HCT116 (cell line): Measurements from ENCODE around the gene MBP. TPM values are rescaled to one million over a fixed set of nuclear protein-coding genes. Genes with fewer than 3 reads are reported as not detected.

Experiments
- ATAC-seq: fragments of 200-7000 bp; cut with Tn5 transposase; 2 replicates; pipeline ENCODE4 v1.9.1; 2020; ENCODE audit warnings: mild to moderate bottlenecking, moderate library complexity
- BruUV-seq: library from RNA; stranded (reverse); fragments of 400-500 nt; replicated peaks from 2 replicates; lab custom pipeline; 2021; lab: Mats Ljungman, UMichigan
- CTCF ChIA-PET: fragments of 300-600 bp; sonication (Branson Sonifier 250); formaldehyde crosslinking; loops from one replicate; lab custom pipeline; 2021; ENCODE audit warnings: antibody characterized with exemption; lab: Charles Lee
- POLR2A ChIA-PET: fragments of 300-600, 350-600 bp; sonication (Branson Sonifier 250); formaldehyde crosslinking; loops from one replicate; lab custom pipeline; 2021; ENCODE audit warnings: antibody characterized with exemption; lab: Charles Lee
- RAD21 ChIA-PET, 2 experiments: fragments of 300-600 bp; sonication (Branson Sonifier 250); formaldehyde crosslinking; loops; one replicate each; lab custom pipeline; 2023; ENCODE audit warnings: low total read pairs in 2 of 2; ENCODE audit not compliant: uncharacterized antibody in 2 of 2, unreplicated experiment in 2 of 2, low non-redundant PET in 1 of 2; lab: Charles Lee
- DNase-seq: peaks from one replicate; pipeline ENCODE4 v3.0.0-alpha.2; 2010; ENCODE audit warnings: low read depth, low spot score
- H2AFZ ChIP-seq: fragments of 200-600 bp; shearing (Covaris generic), sonication (generic); 2 replicates; pipeline ENCODE4 v1.6.1; 2017; ENCODE audit warnings: low read depth, mixed run types, mixed read lengths, antibody characterized with exemption, low read length; ENCODE audit not compliant: poor library complexity, severe bottlenecking
- H3K27ac ChIP-seq: 2 replicates; pipeline ENCODE4 v1.5.1; 2012; ENCODE audit warnings: low read depth, low read length
- H3K27me3 ChIP-seq: fragments of 200-600 bp; sonication (generic); 2 replicates; pipeline ENCODE4 v1.6.1; 2016; ENCODE audit warnings: mixed run types, low read length, mixed read lengths; ENCODE audit not compliant: insufficient read depth
- H3K36me3 ChIP-seq, 2 experiments: fragments of 200-500 bp in 1 of 2; fragments of 200-600 bp in 1 of 2; sonication (Bioruptor generic) in 1 of 2; sonication (generic) in 1 of 2; 2 replicates each; pipeline versions ENCODE4 v1.5.1 to v1.6.1; 2014 to 2016; ENCODE audit warnings: low read length in 2 of 2, inconsistent platforms in 1 of 2, mixed read lengths in 1 of 2, mixed run types in 1 of 2; ENCODE audit not compliant: insufficient read depth in 2 of 2, control insufficient read depth in 1 of 2
- H3K4me1 ChIP-seq, 2 experiments: fragments of 200-600 bp in 1 of 2; sonication (generic) in 1 of 2; 2 replicates each; pipeline versions ENCODE4 v1.5.1 to v1.6.1; 2012 to 2017; ENCODE audit warnings: low read length in 2 of 2, inconsistent platforms in 1 of 2, mild to moderate bottlenecking in 1 of 2, mixed read lengths in 1 of 2, mixed run types in 1 of 2, moderate library complexity in 1 of 2; ENCODE audit not compliant: insufficient read depth in 2 of 2, control insufficient read depth in 1 of 2
- H3K4me2 ChIP-seq: fragments of 200-600 bp; sonication (generic); 2 replicates; pipeline ENCODE4 v1.6.1; 2017; ENCODE audit warnings: mixed run types, low read length, mixed read lengths
- H3K4me3 ChIP-seq, 2 experiments: fragments of 200-600 bp in 1 of 2; sonication (generic) in 1 of 2; replicated peaks in 1 of 2; 2 replicates each; pipeline ENCODE4 v1.5.1; 2011 to 2016; ENCODE audit warnings: low read length in 2 of 2, control low read depth in 1 of 2, low read depth in 1 of 2, mild to moderate bottlenecking in 1 of 2, mixed read lengths in 1 of 2, mixed run types in 1 of 2
- H3K79me2 ChIP-seq: fragments of 200-600 bp; sonication (generic); 2 replicates; pipeline ENCODE4 v1.6.1; 2017; ENCODE audit warnings: mild to moderate bottlenecking, mixed run types, low read length, moderate library complexity, mixed read lengths; ENCODE audit not compliant: insufficient read depth
- H3K9ac ChIP-seq: fragments of 200-600 bp; sonication (generic); 2 replicates; pipeline ENCODE4 v1.6.1; 2016; ENCODE audit warnings: low read length, mixed read lengths
- H3K9me2 ChIP-seq: fragments of 200-600 bp; sonication (generic), shearing (Covaris generic); 2 replicates; pipeline ENCODE4 v1.6.1; 2017; ENCODE audit warnings: mixed run types, mild to moderate bottlenecking, moderate library complexity; ENCODE audit not compliant: insufficient read depth
- H3K9me3 ChIP-seq, 2 experiments: fragments of 200-500 bp in 1 of 2; fragments of 200-600 bp in 1 of 2; sonication (Bioruptor generic) in 1 of 2; sonication (generic) in 1 of 2; 2 replicates each; pipeline ENCODE4 v1.6.1; 2014 to 2017; ENCODE audit warnings: low read length in 2 of 2, mixed read lengths in 2 of 2, inconsistent platforms in 1 of 2, low read depth in 1 of 2, mild to moderate bottlenecking in 1 of 2, mixed run types in 1 of 2, moderate library complexity in 1 of 2; ENCODE audit not compliant: control insufficient read depth in 1 of 2, insufficient read depth in 1 of 2
- H4K20me1 ChIP-seq: fragments of 200-600 bp; sonication (generic), shearing (Covaris generic); 2 replicates; pipeline ENCODE4 v1.6.1; 2017; ENCODE audit warnings: mixed run types, mild to moderate bottlenecking, moderate library complexity; ENCODE audit not compliant: insufficient read depth
- ATF3 ChIP-seq: IDR thresholded peaks from 2 replicates; pipeline ENCODE4 v1.6.1; 2012
- CTCF ChIP-seq, 3 experiments: fragments of 200-600 bp in 1 of 3; sonication (generic) in 1 of 3; IDR thresholded peaks in 2 of 3; conservative IDR thresholded peaks in 1 of 3; 2 replicates each; pipeline ENCODE4 v1.5.1; 2012 to 2017; ENCODE audit warnings: low read depth in 2 of 3, low read length in 2 of 3, antibody characterized with exemption in 1 of 3, borderline replicate concordance in 1 of 3, control low read depth in 1 of 3, mild to moderate bottlenecking in 1 of 3, mixed read lengths in 1 of 3, mixed run types in 1 of 3, moderate library complexity in 1 of 3; ENCODE audit not compliant: insufficient read depth in 1 of 3
- EGR1 ChIP-seq: IDR thresholded peaks from 2 replicates; pipeline ENCODE4 v1.6.1; 2012; ENCODE audit warnings: low read depth
- ELF1 ChIP-seq: IDR thresholded peaks from 2 replicates; pipeline ENCODE4 v1.6.1; 2012; ENCODE audit warnings: low read depth, borderline replicate concordance
- FOSL1 ChIP-seq: IDR thresholded peaks from 2 replicates; pipeline ENCODE4 v1.6.1; 2012; ENCODE audit warnings: low read depth
- JUND ChIP-seq: IDR thresholded peaks from 2 replicates; pipeline ENCODE4 v1.6.1; 2012
- MAX ChIP-seq: IDR thresholded peaks from 2 replicates; pipeline ENCODE4 v1.6.1; 2012
- POLR2AphosphoS5 ChIP-seq: IDR thresholded peaks from 2 replicates; pipeline ENCODE4 v1.6.1; 2011; ENCODE audit warnings: mild to moderate bottlenecking, low read depth, low read length, moderate library complexity
- RAD21 ChIP-seq: IDR thresholded peaks from 2 replicates; pipeline ENCODE4 v1.6.1; 2012; ENCODE audit warnings: low read depth, mild to moderate bottlenecking
- REST ChIP-seq: IDR thresholded peaks from 2 replicates; pipeline ENCODE4 v1.6.1; 2012; ENCODE audit warnings: low read depth
- SIN3A ChIP-seq: IDR thresholded peaks from 2 replicates; pipeline ENCODE4 v1.6.1; 2012; ENCODE audit warnings: low read depth
- SP1 ChIP-seq: IDR thresholded peaks from 2 replicates; pipeline ENCODE4 v1.6.1; 2012; ENCODE audit warnings: low read depth
- SRF ChIP-seq: IDR thresholded peaks from 2 replicates; pipeline ENCODE4 v1.6.1; 2012; ENCODE audit warnings: low read depth
- TCF7L2 ChIP-seq: IDR thresholded peaks from 2 replicates; pipeline ENCODE4 v1.7.0; 2011; ENCODE audit warnings: borderline replicate concordance, inconsistent platforms; ENCODE audit not compliant: insufficient read depth, insufficient read length; ENCODE audit errors: extremely low read depth
- ZBTB33 ChIP-seq: IDR thresholded peaks from 2 replicates; pipeline ENCODE4 v1.6.1; 2011; ENCODE audit warnings: mild to moderate bottlenecking, low read length, moderate library complexity; ENCODE audit not compliant: insufficient replicate concordance; ENCODE audit errors: extremely low read depth
- ZFX ChIP-seq: fragments of 450-650 bp; IDR thresholded peaks from 2 replicates; pipeline ENCODE4 v1.6.1; 2017
- intact Hi-C: fragments of 100-400 bp; cut with micrococcal nuclease; formaldehyde crosslinking; loops from 2 replicates; pipeline ENCODE4 v1.10.0; 2022
- total RNA-seq: library from RNA; stranded (reverse); gene quantifications from one replicate; pipeline ENCODE4 v1.2.1, GENCODE V29; 2021; ENCODE audit not compliant: unreplicated experiment

Gene MBP
- total RNA-seq, 1 experiment from 2014 or later: 34.9 TPM

- TF ChIP-seq ZBTB33 (no peak), POLR2AphosphoS5 (no peak), EGR1 (no peak), SRF (no peak), SIN3A (no peak), SP1 (no peak), JUND (no peak)
These were observed 56.5 kb downstream of the MBP start (continued) for GRCh38 chr18:77076111-77076510.

GRCh38 chr18:77074431-77074830, 58.2 kb downstream of the MBP start:
- Histone ChIP-seq H3K36me3 (no peaks in the 10 kb centered on the region), H3K9me2 (no peaks in the 10 kb centered on the region), H3K4me1 (peaks cover 16 to 36% of the 10 kb centered on the region in 2 experiments), H3K9me3 (no peaks in the 10 kb centered on the region), H4K20me1 (no peaks in the 10 kb centered on the region), H3K27ac (no peak overlapping the region), H3K79me2 (peaks cover 53% of the 10 kb centered on the region), H3K4me2 (no peak overlapping the region), H2AFZ (no peak overlapping the region), H3K27me3 (no peaks in the 10 kb centered on the region), H3K4me3 (no peak overlapping the region), H3K9ac (no peak overlapping the region)
- intact Hi-C loops: no loop called here
- DNase-seq (no peak), ATAC-seq (no peak)
- POLR2A ChIA-PET: no interaction called here
- no TSS peak for BruUV-seq
- RAD21 ChIA-PET: no interaction called here
- CTCF ChIA-PET: no interaction called here
- no peak for TF ChIP-seq ZBTB33
- TF ChIP-seq REST: no peak
- no peak for TF ChIP-seq MAX
- no peak for TF ChIP-seq ATF3
- TF ChIP-seq ZFX: no peak
- no peak for TF ChIP-seq CTCF (IDR thresholded peaks at IDR 0.05 in 2 of 3, conservative IDR thresholded peaks at IDR 0.05 in 1 of 3; ENCODE audit: borderline replicate concordance in 1 of 3, insufficient read depth in 1 of 3, low read depth in 2 of 3, low read length in 2 of 3)
- TF ChIP-seq RAD21: no peak
- no peak for TF ChIP-seq FOSL1
- TF ChIP-seq EGR1: no peak
- no peak for TF ChIP-seq TCF7L2
- no peak for TF ChIP-seq ELF1
- no peak for TF ChIP-seq JUND
- TF ChIP-seq SIN3A: no peak
